ENCODE measurements around the gene DNHD1.

DNA sequence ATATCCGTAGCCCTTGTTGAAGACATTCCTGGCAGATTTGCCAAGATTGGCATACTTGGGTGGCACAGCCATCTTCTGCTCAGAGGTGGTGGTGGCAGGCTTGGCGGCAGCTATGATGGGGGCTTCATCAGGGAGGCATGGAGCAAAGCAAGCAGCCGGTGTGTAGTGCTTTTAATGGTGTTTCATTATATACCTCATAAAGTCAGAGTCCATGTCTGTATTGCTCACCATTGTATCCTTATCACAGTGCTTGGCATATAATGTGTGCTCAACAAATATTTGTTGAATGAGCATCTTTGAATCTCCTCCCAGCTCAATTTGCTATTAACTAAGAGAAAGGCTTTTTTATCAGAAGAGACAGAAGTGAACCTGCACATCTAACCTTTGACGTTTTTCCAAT lies 7.8 kb upstream of the DNHD1 start:
- TF ChIP-seq, protein P1, sequence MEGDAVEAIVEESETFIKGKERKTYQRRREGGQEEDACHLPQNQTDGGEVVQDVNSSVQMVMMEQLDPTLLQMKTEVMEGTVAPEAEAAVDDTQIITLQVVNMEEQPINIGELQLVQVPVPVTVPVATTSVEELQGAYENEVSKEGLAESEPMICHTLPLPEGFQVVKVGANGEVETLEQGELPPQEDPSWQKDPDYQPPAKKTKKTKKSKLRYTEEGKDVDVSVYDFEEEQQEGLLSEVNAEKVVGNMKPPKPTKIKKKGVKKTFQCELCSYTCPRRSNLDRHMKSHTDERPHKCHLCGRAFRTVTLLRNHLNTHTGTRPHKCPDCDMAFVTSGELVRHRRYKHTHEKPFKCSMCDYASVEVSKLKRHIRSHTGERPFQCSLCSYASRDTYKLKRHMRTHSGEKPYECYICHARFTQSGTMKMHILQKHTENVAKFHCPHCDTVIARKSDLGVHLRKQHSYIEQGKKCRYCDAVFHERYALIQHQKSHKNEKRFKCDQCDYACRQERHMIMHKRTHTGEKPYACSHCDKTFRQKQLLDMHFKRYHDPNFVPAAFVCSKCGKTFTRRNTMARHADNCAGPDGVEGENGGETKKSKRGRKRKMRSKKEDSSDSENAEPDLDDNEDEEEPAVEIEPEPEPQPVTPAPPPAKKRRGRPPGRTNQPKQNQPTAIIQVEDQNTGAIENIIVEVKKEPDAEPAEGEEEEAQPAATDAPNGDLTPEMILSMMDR (conservative IDR thresholded peaks at IDR 0.05), result no peak
- no peak for TF ChIP-seq ZFX (IDR thresholded peaks at IDR 0.05)
